HG03342 (cell line): ENCODE measurements around the gene IFT57.

Experiments used
- ATAC-seq: cut with Tn5 transposase; IDR thresholded peaks from one replicate; pipeline ENCODE4 v1.9.1; 2021; ENCODE audit warnings: mild to moderate bottlenecking, moderate library complexity; ENCODE audit not compliant: unreplicated experiment

IFT57 gene

DNA sequence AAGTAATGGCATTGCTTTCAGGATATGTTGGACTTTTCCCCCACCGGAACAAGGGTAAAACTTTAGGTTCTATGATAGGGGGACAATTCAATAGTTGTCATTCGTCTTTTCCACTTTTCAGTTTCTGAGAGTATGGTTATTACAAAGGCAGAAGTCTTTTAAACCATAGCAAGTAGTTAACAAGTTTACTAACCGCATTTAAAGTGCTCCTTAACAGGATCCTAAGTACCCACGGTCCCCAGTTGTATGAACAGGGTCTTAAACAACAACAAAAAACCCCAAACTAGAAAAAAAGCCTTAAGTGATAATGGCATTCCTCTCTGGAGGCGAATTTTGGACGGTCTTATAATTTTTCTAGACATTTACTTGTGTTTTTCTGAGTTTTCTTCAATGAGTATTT, 831 bp downstream of the IFT57 start:
- no peak for ATAC-seq

- peak; percentile 23 for ATAC-seq
Measured at GRCh38 chr3:108219336-108219735, 2.9 kb downstream of the IFT57 start.

DNA sequence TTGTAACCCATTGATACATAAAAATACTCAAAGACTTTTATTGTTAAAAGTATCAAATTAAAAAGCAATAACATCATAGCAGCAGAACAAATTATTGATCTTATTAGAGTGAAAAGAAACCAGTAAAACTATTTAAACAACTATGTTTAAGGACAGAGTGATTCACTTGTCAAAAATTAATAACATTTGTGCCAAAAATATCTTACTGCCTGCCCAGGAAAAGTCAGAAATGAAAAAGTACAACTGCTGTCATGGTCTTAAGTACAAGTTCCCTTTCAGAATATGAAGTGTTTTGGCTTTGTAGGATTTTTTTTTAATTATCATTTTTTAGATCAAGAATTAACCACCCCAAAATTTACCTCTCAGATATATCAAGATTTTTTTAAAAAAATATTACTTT, 3.4 kb downstream of the IFT57 start:
- no peak for ATAC-seq

DNA sequence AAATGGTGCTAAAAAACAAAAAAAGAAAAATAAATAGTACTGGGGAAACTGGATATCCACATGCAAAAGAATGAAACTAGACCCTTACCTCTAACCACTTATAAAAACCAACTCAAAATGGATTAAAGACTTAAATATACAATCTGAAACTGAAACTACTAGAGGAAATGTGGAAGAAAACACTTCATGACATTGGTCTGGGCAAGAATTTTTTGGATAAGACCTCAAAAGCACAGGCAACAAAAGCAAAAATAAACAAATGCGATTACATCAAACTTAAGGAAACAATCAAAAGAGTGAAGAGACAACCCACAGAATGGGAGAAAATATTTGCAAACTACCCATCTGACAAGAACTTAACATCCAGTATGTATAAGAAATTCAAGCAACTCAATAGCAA, 6.4 kb downstream of the IFT57 start:
- no peak for ATAC-seq

- peak; percentile 47 for ATAC-seq
Measured at GRCh38 chr3:108209579-108209978, 12.6 kb downstream of the IFT57 start.

- peak; percentile 95 for ATAC-seq
Measured at GRCh38 chr3:108208831-108209230, 13.4 kb downstream of the IFT57 start.

DNA sequence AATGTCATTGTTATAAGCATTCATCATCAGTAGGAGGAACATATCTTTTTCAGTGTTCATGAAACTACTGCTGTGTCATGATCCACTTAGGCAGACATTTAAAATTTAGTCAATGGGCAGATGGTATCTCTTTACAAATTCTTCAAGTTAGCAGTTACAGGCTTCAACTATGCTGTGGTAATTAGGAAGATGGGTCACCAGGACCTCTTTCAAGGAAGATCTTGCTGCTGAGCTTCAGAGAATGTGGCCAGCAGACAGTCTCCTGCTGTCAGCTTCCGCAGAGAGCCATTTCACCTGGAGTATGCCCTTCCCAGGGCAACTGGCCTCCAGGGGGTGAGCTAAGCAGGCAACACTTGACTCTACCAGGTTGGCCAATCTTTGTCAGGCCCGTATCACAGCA, 19.4 kb downstream of the IFT57 start:
- ATAC-seq, result no peak

- ATAC-seq, result no peak
Measured at GRCh38 chr3:108202080-108202479, 20.1 kb downstream of the IFT57 start.

DNA sequence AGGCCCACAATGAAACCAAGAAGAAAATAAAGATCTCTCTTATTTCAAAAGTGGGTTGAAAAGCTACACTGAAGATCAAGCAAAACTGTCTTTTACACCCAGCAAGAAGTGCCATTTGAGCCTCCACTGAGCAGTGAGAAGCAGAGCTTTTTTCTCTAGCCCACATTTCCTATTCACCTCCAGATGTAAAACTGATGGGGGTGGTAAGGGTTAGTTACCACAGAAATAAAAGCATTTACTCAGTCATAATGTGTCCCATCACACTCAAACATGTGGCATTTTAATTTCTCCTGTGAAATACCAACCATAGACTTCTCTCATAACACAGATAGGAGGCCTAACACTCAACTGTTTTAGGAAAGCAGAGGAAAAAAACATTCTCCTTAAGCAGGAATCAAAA, 21.0 kb downstream of the IFT57 start:
- no peak for ATAC-seq

DNA sequence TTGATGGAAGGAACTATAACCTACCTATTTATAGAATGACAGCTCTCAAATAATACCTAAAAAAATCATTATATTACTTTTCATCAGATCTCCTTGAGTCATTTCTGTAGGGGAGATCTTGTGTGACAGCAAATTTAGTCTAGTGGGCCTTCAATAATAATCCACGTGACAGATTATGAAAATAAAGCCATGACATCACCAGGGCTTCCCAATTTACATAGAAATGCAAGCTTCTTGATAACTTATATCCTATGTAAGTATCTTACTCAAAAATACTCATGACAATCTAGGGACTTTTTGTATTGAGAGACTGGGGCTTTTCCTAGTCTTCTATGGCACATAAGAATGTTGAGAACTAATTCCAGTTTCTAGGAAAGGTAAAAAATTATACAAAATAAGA, 21.6 kb downstream of the IFT57 start:
- ATAC-seq, result no peak

- ATAC-seq, result no peak
Measured at GRCh38 chr3:108200024-108200423, 22.2 kb downstream of the IFT57 start.

- ATAC-seq, result no peak
Measured at GRCh38 chr3:108191394-108191793, 30.8 kb downstream of the IFT57 start.

DNA sequence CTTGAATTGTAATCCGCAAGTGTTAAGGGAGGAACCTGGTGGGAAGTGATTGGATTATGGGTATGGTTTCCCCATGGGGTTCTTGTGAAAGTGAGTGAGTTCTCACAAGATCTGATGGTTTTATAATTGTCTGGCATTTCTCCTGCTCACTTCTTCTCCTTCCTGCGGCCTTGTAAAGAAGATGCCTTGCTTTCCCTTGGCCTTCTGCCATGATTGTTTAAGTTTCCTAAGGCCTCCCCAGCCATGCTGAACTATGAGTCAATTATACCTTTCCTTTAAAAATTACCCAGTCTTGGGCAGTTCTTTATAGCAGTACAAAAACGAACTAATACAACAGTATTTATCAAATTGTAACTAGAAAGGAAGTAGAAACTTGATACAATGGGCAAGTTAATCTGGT, 31.9 kb downstream of the IFT57 start:
- no peak for ATAC-seq

GRCh38 chr3:108189440-108189839, 32.8 kb downstream of the IFT57 start:
- no peak for ATAC-seq

DNA sequence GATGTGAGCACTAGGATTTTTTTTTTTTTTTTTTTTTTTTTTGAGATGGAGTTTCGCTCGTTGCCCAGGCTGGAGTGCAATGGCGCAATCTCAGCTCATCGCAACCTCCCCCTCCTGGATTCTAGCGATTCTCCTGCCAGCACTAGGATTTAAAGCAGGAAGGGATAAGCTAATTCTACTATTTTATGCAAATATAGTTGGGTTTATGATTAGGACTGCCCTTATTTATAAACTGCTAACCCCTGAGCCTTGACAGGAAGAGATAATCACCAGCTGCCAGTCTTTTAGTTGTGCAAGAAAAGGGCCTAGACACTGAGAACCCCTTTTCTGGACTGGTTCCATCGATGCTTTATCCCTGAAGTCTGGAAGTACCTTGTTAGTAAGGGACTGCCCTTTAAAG, 36.7 kb downstream of the IFT57 start:
- ATAC-seq, result no peak

DNA sequence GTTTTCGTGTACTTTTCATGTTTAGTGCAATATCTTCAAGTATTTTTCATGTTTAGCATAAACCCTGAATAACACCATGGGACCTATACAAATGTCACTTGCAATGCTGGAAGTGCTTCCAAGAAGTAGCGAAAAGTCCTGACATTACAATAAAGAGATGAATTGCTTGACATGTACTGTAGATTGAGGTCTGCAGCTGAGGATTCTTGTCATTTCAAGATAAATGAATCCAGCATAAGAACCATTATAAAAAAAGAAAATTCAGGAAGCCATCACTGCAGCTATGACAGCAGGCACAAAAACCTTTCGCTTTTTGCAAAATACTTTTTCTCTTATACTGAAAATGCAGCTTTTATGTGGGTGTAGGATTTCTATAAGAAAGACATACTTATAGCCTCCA, 37.4 kb downstream of the IFT57 start:
- ATAC-seq, result no peak

GRCh38 chr3:108183971-108184370, 38.3 kb downstream of the IFT57 start:
- ATAC-seq, result no peak

DNA sequence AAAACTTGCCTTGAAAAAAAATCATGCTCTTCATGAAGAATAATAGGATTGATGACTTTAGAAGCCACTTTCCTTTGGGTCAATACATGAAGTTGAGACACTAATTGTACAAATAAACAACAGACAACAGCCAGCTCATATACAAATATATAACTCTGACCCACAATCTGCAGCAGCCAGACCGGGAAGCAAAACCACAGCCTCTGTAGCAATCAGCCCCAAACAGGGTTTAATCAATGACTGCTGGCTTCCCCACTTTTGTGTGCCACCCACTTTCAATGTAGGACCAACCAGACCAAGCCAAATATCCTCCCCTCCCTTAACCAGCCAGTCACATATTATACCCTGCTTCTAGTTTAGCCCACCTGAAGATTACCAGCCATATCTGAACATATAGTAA, 39.0 kb downstream of the IFT57 start:
- no peak for ATAC-seq

GRCh38 chr3:108182339-108182738, 39.9 kb downstream of the IFT57 start:
- no peak for ATAC-seq

GRCh38 chr3:108181172-108181571, 41.1 kb downstream of the IFT57 start:
- no peak for ATAC-seq

- no peak for ATAC-seq
Measured at GRCh38 chr3:108180194-108180593, 42.0 kb downstream of the IFT57 start.

DNA sequence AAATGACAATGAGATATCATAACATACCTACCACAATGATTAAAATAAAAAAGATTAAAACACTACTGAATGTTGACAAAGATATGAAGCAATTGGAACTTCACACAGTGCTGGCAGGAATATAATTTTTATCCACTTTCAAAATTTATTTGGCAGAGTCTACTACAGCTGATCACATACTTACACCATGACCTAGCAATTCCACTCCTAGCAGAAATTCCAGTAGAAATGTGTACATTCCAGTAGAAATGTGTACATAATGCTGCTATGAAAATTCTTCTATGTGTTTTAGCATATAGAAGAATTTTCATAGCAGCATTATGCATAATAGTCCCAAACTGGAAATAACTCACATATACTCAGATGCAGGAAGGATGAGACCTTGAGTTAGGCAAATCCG, 43.5 kb downstream of the IFT57 start:
- ATAC-seq, result no peak

DNA sequence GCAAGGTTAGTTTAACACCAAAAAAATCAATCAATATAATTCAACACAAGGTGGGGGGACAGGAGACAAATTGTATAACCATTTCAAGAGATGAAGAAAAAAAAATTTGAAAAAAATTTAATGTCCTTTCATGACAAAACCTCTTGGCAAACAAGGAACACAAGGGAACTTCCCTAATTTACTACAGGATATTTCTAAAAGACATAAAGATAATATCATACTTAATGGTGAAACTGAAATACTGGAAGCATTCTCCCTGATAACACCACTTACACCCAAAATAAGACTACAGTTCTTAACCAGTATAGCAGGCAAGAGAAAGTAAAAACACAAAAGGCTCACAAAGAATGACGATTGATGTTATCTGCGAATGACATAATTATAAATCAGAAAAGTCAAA, 44.7 kb downstream of the IFT57 start:
- no peak for ATAC-seq

DNA sequence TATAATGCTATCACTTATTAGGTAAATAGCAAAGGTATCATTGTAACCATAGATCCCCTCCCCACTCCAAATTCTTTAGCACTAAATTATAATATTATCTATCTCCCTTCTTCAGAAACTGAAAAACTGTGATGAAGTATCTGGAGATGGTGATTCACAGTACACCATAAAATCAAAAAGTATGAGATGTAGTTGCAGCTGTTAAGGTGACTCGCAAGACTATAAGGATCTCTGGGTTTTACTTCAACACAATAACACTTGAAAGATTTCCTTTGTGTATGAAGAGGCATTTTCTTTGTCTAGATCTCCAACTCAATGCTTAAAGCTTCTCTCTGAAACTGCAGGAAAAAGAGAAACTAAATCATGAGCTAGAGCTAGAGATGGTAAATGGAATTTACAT, 46.9 kb downstream of the IFT57 start:
- no peak for ATAC-seq
